Activated CD8-positive, alpha-beta memory T cell treated with anti-CD3 and anti-CD28 coated beads, Interleukin-2, amount 50 U/mL, for 4 hours (primary cell): ENCODE data around the gene CPNE7.

Experiments used
- DNase-seq: peaks from one replicate; pipeline ENCODE4 v3.0.0-alpha.2; 2020

Gene CPNE7

GRCh38 chr16:89575247-89576152 lies at the start of gene CPNE7:
CPNE7 (plus strand) TSS chr16:89575758; CDS start chr16:89575898, 140 bp downstream.
- no peak for DNase-seq

GRCh38 chr16:89529097-89529496 lies 46.5 kb upstream of the CPNE7 start:
- no peak for DNase-seq

- no peak for DNase-seq
Observed at GRCh38 chr16:89530401-89531381, 44.9 kb upstream of the CPNE7 start.

GRCh38 chr16:89531821-89532526 lies 43.6 kb upstream of the CPNE7 start:
- DNase-seq, result no peak

GRCh38 chr16:89534252-89534756 lies 41.3 kb upstream of the CPNE7 start:
- DNase-seq, result no peak

GRCh38 chr16:89536371-89536770 lies 39.2 kb upstream of the CPNE7 start:
- no peak for DNase-seq

GRCh38 chr16:89536886-89537548 lies 38.5 kb upstream of the CPNE7 start:
- no peak for DNase-seq

GRCh38 chr16:89537549-89537925 lies 38.0 kb upstream of the CPNE7 start:
- DNase-seq, result no peak

GRCh38 chr16:89538286-89538685 lies 37.3 kb upstream of the CPNE7 start:
- DNase-seq, result no peak

GRCh38 chr16:89540557-89540956 lies 35.0 kb upstream of the CPNE7 start:
- DNase-seq, result no peak

- DNase-seq, result no peak
Observed at GRCh38 chr16:89541792-89542191, 33.8 kb upstream of the CPNE7 start.

- no peak for DNase-seq
Observed at GRCh38 chr16:89544113-89544512, 31.4 kb upstream of the CPNE7 start.

- DNase-seq, result no peak
Observed at GRCh38 chr16:89544713-89545043, 30.9 kb upstream of the CPNE7 start.

- DNase-seq, result no peak
Observed at GRCh38 chr16:89545044-89545830, 30.3 kb upstream of the CPNE7 start.

- DNase-seq, result no peak
Observed at GRCh38 chr16:89545831-89546574, 29.6 kb upstream of the CPNE7 start.

- DNase-seq, result no peak
Observed at GRCh38 chr16:89546781-89547180, 28.8 kb upstream of the CPNE7 start.

GRCh38 chr16:89547291-89547690 lies 28.3 kb upstream of the CPNE7 start:
- DNase-seq, result no peak

GRCh38 chr16:89547860-89548259 lies 27.7 kb upstream of the CPNE7 start:
- DNase-seq, result no peak

GRCh38 chr16:89548344-89549006 lies 27.1 kb upstream of the CPNE7 start:
- DNase-seq, result no peak
